Measurements from ENCODE around the gene IQSEC1.

The IQSEC1 gene

GRCh38 chr3:12954180-12954579, 119.0 kb downstream of the IQSEC1 start:
- CTCF ChIA-PET: interaction anchor here (0.6 kb wide), 1 partner anchor 93 kb away, joined by 3 read pairs; no protein-coding TSS in a partner anchor
- peak overlapping the region; percentile 61; the same call in 1 of the 2 replicates for H3K27ac ChIP-seq
- POLR2A ChIA-PET (ENCODE audit: low non-redundant PET): no interaction called here
- DNase-seq (ENCODE audit: low spot score): no peak
- TF ChIP-seq CTCF (conservative IDR thresholded peaks at IDR 0.05; ENCODE audit: low read depth): no peak

DNA sequence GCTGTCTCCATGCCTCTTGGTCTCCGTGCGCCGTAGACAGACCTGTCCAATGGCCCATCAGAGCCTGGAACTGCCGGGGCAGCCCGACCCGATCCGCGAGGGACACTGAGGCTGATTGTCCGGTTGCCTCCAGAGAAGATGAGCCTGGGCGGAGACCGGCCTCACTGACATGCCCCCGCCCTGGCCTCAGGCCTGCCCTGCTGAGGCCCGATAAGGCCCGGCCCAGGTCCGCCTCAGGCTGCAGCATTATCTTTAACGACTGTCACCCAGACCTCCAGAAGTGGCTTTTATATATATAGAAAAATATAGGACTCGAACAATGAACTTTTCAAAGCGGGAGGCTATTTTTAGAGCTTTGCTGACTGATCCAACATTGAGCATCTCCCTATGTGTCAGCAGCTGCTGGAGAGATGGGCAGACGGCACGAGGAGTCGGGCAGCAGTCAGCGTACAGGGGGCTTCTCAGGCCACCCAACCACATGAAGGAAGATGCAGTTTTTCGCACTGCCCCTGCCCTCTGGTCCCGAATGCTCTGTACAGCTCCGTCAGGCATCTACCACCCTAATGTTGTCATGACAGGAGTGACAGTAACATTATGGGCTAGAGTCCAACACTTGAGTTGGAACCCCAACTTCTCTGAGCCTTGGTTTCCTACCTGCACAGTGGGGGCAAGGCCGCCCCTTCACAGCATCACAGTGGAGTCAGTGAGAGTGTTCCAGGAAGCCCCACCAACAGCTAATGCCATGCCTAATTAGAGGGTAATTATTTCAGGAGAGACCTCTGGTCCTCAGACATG, 119.8 kb downstream of the IQSEC1 start:
- DNase-seq (ENCODE audit: low spot score): no peak
- ChIA-PET CTCF (interaction anchor here (0.6 kb wide), 1 partner anchor 94 kb away, joined by 3 read pairs; no protein-coding TSS in a partner anchor), POLR2A (ENCODE audit: low non-redundant PET) (no interaction called here)
- no peak overlapping the region for H3K27ac ChIP-seq
- TF ChIP-seq CTCF (conservative IDR thresholded peaks at IDR 0.05; ENCODE audit: low read depth): no peak

DNA sequence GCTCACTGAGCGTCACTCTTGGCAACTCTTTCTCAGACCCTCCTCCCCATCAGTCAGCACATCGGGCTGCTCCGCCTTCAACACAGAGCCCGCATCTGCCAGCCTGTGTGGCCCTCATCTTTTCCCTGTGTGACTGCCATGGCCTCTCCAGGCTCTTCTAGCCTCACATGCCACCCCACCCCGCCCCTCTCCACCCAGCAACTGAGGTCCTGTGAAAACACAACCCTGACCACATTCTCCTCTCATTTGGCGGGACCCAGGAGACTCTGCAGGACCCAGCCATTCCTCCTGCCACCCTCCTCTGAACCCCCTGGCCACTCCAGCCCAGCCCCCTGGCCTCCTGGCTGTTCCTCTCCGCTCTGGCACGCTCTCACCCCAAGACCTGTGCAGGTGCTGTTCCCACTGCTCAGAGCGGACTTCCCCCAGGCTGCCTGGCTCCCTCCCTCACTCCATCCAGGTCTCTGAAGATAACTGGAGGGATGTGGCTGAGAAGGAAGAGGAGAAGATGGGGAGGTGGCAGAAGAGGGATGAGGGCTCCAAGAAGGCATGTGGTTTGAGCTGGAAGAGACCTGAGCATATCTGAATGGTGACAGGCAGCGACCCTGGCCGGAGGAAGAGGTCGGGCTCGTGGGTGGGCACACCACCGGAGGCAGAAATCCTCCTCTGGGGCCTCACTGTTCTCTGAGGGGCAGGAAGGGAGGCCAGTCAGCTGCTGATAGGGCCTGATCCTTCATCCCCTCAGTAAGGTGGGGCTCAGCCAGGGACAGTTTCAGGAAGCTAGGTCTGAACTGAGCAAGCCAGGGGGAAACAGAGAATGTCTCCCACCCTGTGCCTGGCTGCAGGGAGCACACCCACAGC, 120.7 kb downstream of the IQSEC1 start:
- ChIA-PET CTCF (no interaction called here), POLR2A (ENCODE audit: low non-redundant PET) (no interaction called here)
- no peak for DNase-seq (ENCODE audit: low spot score)
- no peak for TF ChIP-seq CTCF (conservative IDR thresholded peaks at IDR 0.05; ENCODE audit: low read depth)
- no peak overlapping the region for H3K27ac ChIP-seq

DNA sequence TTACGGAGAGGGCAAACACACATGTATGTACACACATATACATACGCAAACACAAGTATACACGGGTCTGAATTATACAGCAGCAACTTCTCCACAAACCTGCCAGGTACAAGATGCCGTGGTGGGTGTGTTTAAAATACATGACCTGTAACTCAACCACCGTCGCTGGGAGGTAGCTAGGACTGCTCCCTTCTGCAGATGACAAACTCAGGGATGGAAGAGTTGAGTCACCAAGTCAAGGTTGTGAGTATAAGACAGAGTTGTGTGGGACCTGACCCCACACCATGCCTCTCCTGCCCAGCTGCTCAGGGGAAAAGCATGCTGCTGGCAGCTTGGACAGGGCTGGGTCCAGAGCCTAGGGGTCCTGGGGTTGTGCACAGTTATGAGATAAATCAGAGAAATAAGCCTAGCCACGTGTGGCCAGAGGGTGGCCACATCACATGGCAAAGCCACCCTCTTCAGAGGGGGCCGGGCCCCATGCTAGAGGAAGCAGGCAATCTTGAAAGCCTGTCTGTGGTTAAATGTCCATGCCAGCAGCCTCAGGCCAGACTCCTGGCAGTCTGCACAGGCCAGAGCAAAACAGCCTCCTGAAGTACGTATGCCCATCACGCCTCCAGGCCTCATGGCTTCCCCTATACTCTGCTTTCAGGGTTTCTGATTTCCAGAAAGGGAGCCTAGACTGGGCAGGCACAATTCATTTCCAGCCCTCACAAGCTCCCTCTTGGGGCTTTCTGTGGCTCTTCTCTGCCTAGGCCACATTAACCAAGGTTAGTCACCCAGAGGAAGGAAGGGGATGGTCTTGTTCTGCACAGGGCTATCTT, 124.1 kb downstream of the IQSEC1 start:
- H3K27ac ChIP-seq: peak overlapping the region; percentile 5; the same call in 1 of the 2 replicates
- DNase-seq (ENCODE audit: low spot score): no peak
- ChIA-PET CTCF (interaction anchor here (0.6 kb wide), 1 partner anchor 1232 kb away, joined by 6 read pairs; no protein-coding TSS in a partner anchor), POLR2A (ENCODE audit: low non-redundant PET) (interaction anchor here (1.1 kb wide), 1 partner anchor 50 kb away, joined by 3 read pairs; no protein-coding TSS in a partner anchor)
- no peak for TF ChIP-seq CTCF (conservative IDR thresholded peaks at IDR 0.05; ENCODE audit: low read depth)

- CTCF ChIA-PET: interaction anchor here (0.6 kb wide), 1 partner anchor 1231 kb away, joined by 6 read pairs; no protein-coding TSS in a partner anchor
- no peak for TF ChIP-seq CTCF (conservative IDR thresholded peaks at IDR 0.05; ENCODE audit: low read depth)
Observed at GRCh38 chr3:12948371-12948770, 124.9 kb downstream of the IQSEC1 start.

More at GRCh38 chr3:12948371-12948770, 124.9 kb downstream of the IQSEC1 start:
- POLR2A ChIA-PET (ENCODE audit: low non-redundant PET): interaction anchor here (1.1 kb wide), 1 partner anchor 51 kb away, joined by 3 read pairs; no protein-coding TSS in a partner anchor
- no peak for DNase-seq (ENCODE audit: low spot score)
- H3K27ac ChIP-seq: peak overlapping the region; percentile 59
